SK-MEL-5 (cell line): ENCODE data around the gene TPGS2. TPM values are rescaled to one million over a fixed set of nuclear protein-coding genes. Genes with fewer than 3 reads are reported as not detected.
"Not testable (repeated sequence)": the region's sequence is repeated elsewhere in the genome, so short reads cannot be mapped to it uniquely, and the experiment has no call there.

ENCODE experiments used
- DNase-seq: peaks from one replicate; pipeline ENCODE4 v3.0.0-alpha.2; 2016; ENCODE audit warnings: low read depth, low spot score
- in situ Hi-C: cut with HindIII; loops from 2 replicates; pipeline ENCODE4 v1.10.0; 2016; ENCODE audit warnings: low sequenced_read_pairs, high pct_unique_total_duplicates, low pct_unique_long_range_greater_than_20kb
- total RNA-seq: library from RNA; depleted of rRNA; stranded (reverse); fragments of >200 nt; shearing (Covaris generic); gene quantifications from 2 replicates; pipeline ENCODE4 v1.2.3, GENCODE V29; 2014

TPGS2 gene
- total RNA-seq, 1 experiment from 2014 or later: 99.4 TPM

DNA sequence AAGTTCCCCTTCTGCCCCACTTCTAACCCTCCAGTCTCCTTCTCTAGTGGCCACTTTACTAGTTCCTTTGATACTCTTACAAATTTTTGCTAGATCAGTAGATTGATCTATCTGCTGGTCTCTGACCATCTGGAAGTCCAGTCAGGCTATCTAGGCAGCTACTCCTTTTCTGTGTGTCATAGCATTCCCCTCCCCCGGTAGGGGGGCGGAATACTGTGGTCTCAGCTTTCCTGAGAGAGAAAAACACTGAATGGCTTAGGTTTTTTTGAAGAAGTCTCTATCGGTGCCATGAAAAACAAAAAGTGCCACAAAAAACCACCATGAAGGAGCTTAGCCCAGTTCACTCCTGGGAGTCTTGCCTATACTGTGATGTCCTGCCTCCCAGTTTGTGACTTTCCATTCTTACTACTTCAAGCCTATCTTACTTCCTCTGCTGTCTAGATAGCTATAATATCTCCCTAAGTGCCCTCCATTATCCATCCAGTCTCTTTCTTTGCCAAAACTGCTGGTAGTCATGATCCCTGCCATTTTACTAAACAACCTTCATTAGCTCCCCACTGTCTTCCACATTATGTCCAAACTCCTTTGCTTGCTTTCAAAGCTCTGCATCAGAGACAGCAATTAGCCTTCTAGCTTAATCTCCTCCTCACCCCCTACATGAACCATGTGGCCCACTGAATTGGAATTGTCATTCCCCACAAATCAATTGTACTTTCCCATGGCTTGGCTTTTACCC lies 29.9 kb downstream of the TPGS2 start:
- DNase-seq: no peak
- in situ Hi-C loops: no loop called here

DNA sequence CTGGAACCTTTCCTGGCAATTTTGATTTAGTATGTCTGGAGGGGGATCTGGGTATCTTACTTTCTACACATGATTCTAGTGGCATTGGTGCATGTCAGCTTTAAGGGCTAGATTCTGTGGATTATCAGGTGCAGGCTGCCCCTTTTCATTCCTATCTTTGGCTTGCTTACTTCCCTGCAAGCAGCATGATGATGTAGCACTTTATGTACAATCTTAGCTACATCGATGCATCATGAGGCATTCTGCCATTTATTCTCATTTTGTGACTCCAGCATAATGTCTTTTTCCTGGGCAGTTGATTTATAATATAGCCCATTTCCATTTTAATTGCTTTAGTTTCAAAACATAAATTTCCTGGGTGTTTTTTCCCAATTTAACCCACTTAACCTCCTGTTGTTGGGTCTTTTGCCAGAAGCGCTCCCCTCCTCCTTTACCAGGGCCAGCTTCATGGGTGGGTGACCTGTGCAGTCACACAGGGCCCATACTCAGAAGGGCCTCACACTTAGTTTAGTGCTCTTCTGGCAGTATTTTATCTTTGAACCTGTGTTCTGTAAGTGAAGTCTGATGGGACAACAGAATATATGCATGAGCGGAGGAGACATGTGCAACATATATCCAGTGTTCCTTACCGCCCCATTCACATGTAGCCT lies 36.0 kb downstream of the TPGS2 start:
- in situ Hi-C loops: no loop called here
- DNase-seq: no peak

DNA sequence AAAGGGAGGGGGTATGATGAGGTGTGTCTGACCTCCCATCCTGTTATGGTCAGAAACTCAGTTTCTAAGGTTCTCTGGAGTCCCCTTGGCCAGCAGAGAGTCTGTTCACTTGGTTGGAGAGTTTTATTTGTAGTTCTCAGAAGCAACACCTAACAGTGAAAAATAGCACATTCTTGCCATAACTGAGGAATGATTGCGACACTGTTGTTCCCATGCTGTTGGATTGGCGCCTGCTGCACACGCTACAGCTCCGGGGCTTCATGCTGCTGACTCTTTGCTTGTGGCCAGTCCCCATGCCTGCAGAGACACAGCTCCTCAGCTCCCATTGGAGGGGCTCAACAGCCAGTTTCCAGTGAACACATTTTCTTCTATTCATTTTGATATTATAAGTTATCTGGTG lies 42.1 kb downstream of the TPGS2 start:
- in situ Hi-C loops: no loop called here
- DNase-seq: no peak

DNA sequence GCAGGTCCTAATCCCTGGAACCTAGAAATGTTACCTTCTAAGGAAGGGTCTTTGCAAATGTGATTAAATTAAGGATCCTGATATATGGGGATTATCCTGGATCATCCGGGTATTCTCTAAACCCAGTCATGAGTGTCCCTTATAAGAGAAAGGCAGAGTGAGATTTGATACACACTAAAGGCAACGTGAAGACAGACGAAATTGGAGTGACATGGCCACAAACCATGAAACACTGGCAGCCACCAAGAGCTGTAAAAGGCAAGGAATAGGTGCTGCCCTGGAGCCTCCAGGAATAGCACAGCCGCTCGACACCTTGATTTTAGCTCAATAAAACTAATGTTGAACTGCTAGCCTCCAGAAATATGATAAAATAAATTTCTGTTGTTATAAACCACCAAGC lies 45.0 kb downstream of the TPGS2 start:
- in situ Hi-C loops: no loop called here
- no peak for DNase-seq

DNA sequence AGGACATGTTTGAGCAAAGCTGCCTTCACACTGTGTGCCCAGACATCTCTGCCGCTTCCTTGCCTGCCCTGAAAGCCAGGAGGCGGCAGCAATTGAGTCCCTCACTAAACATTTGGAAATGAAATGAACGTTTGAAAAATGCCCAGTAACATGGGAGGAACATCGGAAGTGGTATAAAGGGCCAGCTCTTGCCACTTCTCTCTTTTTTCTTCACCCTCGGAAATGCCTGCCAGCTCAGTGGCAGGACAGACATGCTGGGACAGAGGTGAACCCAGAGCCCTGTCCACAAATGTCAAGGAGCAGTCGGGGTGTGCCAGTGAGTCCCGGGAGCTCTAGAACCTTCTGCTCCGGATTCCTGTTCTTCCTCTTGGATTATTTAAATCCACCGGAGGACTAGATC lies 46.1 kb downstream of the TPGS2 start:
- in situ Hi-C loops: no loop called here
- no peak for DNase-seq

DNA sequence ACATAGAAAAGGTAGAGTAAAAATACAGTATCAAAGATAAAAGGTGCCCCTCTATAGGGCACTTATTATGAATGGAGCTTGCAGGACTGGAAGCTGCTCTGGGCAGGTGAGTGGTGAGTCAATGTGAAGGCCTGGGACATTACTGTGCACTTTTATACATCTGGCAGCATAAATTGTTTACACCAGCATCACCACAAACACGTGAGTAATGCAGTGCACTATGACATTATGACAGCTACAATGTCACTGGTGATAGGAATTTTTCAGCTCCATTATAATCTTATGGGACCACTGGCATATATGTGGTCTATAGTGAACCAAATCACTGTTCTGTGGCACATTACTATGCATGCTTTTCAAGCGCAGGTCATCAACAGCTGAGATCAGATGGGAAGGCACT lies 48.1 kb downstream of the TPGS2 start:
- DNase-seq: no peak
- in situ Hi-C loops: no loop called here

DNA sequence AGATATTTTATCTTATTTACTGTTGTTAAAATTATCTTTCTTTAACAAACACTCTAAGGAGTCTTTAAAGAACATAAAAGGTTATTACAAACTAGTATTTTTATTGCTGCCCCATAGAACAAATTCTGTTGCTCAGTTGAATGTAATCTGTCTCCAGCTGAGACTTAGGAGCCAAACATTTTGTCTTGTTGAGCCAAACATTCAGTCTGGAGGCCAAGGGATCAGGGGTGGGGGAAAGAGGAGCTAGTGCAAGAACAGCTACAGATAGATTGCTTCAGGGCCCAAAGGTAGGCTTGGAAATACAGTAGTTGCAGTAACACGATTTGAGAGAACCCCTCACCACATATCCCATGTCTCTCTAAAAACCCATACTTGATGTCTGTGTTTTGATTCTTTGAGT lies 51.2 kb downstream of the TPGS2 start:
- DNase-seq: no peak
- in situ Hi-C loops: no loop called here

DNA sequence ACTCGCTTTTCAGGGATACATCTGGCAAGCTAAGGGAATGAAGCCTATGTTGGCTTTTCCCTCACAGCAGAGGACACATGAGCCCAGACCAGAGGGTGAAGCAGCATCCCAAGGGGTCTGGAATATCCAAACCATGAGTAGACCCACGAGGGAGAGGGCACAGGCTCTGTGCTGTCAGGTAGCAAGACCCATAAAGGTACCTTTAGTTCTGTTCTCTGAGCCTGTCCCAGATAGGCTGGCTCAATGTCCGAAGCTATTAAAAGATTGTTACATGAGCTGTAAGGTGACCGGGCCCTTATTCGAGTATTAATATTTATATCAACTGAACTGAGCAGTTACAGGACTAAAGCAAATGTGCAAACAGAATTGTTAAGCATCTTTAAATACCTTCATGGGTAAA lies 52.2 kb downstream of the TPGS2 start:
- DNase-seq: no peak
- in situ Hi-C loops: no loop called here

DNA sequence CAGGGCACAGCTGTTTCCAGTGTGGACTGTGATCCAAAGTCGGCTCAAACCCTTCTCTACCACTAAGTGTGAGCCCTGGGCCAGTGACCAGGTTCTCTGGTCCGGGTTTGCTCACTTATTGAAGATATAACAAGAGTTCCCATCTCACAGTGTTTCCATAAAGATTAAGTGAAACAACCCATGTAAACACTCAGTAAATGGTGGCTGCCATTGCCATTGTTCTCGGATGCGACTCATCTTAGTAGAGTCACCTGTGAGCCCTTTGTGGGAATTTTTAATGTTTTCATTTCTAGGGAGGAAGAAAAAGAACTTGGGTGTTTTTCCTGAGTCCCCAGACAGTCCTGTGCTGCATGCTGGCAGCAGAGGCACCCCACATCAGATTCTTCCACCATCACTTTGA lies 53.4 kb downstream of the TPGS2 start:
- no peak for DNase-seq

DNA sequence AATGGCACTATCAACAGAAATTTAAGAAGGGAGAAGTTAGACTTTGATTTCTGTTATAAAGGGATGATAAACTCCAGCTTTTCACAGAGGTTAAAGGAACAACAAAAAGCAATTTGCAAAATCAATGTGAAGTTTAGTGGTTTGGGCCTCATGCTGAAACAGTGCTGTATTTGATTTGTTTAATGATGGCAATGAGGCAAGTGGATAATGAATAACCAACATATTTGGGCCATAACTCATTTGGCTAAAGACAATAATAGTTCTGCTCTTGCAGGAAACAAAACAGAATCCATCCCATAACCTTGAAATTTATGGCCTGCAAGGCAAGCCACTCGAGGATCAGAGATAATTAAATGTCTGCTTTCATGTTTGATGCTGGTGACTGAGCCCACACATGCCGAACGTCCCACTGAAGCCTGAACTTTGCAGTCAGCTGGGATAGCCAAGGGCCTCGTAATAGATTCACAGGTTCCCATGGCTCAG lies 56.5 kb downstream of the TPGS2 start:
- in situ Hi-C loops: no loop called here
- no peak for DNase-seq

More for the DNA sequence above, 53.4 kb downstream of the TPGS2 start:
- in situ Hi-C loops: no loop called here

DNA sequence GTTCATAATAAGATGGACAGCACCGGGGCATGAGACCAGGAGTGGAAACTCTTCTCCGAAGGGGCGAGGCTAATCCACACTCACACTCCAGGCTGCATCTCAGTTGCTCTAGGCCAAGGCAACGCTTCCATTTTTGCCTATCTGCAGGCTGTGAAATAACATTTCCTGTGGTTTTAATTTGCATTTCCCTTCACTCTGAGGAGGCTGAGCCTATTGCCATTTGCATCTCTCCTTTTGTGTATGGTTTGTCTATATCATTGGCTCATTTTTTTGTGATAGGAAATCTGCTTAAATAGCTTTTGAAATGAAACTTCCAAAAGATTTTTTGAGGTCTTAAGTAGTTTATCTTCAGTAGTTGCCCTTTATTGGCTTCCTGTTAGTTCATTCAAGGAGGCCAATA lies 57.6 kb downstream of the TPGS2 start:
- in situ Hi-C loops: no loop called here
- DNase-seq: no peak

DNA sequence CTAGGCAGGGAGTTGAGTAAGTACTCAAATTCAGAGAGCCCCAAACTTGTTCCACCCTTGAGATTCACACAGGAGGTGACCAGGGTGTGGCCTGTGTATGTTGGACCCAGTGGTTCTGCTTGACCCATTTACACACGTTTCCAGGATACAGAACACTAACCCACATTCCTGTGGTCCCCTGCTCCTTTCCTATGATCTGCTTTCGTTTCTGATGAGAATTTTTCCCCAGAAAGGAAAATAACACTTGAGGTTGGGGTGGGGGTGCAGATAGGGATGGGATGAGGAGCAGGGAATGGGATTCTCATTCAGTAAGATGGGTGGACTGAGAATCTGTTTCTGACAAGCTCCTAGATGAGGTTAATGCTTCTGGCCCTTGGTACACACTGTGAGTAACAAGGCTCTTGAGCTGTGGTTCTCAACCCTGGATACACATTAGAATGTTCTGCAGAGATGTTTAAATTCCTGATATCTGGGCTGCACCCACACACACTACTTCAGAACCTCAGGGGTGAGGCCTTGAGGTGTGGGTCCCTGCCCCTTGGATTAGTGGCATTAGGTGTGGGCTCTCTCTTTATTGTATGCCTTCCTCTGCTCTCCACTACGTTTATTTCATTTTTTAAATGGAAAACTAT lies 58.4 kb downstream of the TPGS2 start:
- DNase-seq: no peak
- in situ Hi-C loops: no loop called here

DNA sequence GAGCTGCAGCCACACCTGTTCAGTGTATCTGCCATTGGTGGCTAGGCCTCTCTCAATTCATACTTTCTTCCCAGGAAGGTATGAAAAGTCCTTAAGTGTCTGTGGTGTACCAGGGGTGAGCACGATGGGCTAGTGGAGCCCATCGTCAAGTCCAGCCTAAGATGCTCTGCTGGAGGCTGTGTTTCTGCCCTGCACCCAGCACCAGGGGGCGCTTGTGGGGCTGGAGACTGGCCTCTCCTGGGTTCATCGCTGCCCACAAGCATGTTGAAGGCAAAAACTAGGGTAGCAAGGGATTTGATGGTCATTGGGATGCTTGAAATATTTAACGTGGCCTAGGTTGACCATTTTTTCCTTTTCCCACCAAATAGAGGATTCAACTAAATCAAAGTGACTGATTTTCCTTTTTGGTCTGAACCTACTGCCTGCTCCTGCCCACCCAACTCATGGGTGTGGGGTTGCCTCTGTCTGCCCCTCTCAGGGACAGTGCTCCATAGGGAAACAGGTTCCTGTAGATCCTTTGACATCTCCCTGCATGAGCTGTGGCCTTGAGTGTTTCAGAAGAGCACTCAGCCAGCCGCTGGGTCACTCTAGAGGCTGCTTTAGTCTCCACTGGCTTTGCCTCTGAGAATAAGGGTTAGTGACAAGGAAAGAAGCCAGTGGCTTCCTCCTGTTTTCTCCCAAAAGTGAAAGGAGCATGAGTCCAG lies 59.0 kb downstream of the TPGS2 start:
- peak; percentile 30 for DNase-seq
- in situ Hi-C loops: no loop called here

DNA sequence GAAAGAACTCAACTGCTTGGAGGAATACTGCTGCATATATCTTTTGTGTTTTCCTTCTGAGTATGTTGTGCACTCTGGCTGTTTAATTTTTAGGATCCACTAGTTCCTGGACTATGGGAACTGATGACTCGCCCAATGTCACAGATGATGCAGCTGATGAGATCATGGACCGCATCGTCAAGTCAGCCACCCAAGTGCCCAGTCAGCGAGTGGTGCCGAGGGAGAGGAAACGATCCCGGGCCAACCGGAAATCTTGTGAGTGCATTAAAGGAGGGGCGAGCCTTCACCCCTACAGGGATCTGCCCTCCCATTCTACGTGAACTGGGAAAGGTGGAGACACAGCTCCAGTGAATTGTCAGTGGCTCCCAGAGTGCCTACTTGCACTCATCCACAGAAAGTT lies 59.6 kb downstream of the TPGS2 start:
- in situ Hi-C loops: no loop called here
- no peak for DNase-seq

DNA sequence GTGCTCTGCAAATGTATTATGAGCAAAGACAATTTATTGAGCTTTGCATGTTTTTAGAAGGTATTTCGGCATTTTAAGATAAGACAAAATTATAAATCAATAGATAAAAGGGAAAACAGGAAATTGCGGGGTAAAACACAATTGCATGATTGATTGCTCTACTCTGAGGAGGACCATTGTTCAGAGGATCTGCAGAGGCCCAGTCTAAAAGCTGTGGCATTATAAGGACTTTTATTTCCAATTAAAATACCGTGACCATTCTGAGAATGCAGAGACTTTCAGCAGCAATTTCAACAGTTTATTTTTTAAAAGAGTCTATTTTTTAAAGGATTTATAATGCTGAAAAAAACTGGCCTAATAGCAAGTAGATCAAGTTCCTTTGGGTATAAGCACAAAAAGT lies 62.0 kb downstream of the TPGS2 start:
- in situ Hi-C loops: no loop called here
- DNase-seq: peak; percentile 32

DNA sequence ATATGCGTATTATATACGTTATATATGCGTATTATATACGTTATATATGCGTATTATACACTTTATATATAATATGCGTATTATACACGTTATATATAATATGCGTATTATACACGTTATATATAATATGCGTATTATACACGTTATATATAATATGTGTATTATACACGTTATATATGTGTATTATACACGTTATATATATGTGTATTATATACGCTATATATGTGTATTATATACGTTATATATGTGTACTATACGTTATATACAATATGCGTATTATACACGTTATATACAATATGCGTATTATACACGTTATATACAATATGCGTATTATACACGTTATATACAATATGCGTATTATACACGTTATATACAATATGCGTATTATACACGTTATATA lies 65.8 kb downstream of the TPGS2 start:
- in situ Hi-C loops, DNase-seq: not testable (repeated sequence)

DNA sequence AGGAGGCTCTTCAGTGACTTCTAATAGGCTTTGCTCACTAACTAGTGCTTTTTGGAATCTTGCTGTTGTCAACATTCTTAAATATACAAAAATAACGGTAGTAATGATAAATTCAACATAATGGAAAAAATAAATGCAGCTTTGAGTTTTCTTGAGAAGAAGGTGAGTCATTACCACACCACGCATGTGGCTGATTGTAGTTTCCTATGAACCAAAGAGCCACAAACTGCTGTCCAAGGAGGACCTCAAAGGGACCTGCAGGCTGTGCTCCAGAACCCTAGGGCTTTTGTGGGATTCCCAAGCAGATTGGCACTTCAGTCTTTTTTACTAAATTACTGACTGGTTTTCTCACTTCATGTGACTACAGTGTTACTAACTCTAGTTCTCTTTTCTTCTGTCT lies 66.7 kb downstream of the TPGS2 start:
- in situ Hi-C loops: no loop called here
- no peak for DNase-seq

DNA sequence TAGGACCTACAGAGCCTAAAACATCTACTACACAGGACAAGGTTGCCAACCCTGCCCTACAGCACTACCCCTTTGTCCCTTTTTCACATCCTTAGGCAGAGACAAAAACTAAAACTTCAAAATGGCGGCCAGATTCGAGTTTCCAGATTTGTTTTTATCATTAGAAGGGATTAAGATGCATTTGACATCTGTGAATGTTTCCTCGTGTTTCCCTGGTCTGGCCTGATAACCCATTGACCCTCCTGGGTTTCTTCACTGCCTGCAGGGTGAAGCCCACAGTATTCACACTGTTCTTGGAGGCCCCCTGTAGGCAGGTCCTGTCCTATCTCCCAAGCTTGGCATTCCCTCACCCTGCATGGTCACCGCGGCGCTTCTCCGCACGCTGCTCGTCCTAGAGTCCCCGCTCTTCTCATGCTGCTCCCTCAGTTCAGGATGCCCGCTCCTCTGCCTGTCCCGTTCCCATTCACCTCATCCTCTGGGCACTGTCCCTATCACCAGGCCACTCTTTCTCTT lies 67.6 kb downstream of the TPGS2 start:
- in situ Hi-C loops: no loop called here

More for the DNA sequence above, 67.6 kb downstream of the TPGS2 start:
- no peak for DNase-seq
